Spleen (tissue), 11 donors: ENCODE data around the gene ADM2. TPM values are rescaled to one million over a fixed set of nuclear protein-coding genes. Genes with fewer than 3 reads are reported as not detected.

Source experiments
- DNase-seq: peaks from one replicate; pipeline ENCODE4 v3.0.0-alpha.2; 2020
- H3K27ac ChIP-seq, 8 donors: fragments of 200-600 bp; sonication (generic) in 7 of 8; 1 replicate in 4 of 8; 2 replicates in 4 of 8; pipeline versions ENCODE4 v1.5.0 to v1.8.0; 2016 to 2021; ENCODE audit warnings: inconsistent platforms in 4 of 8, mild to moderate bottlenecking in 4 of 8, moderate library complexity in 1 of 8
- H3K27me3 ChIP-seq, 7 donors: fragments of 200-600 bp; sonication (generic) in 6 of 7; replicated peaks in 1 of 7; 1 replicate in 4 of 7; 2 replicates in 3 of 7; pipeline versions ENCODE4 v1.5.0 to v1.8.0; 2016 to 2021; ENCODE audit warnings: inconsistent platforms in 3 of 7, mild to moderate bottlenecking in 1 of 7
- H3K36me3 ChIP-seq, 6 donors: fragments of 200-600 bp; sonication (generic) in 5 of 6; 1 replicate in 4 of 6; 2 replicates in 2 of 6; pipeline versions ENCODE4 v1.5.0 to v1.8.0; 2016 to 2021; ENCODE audit warnings: inconsistent platforms in 2 of 6
- H3K4me1 ChIP-seq, 6 donors: fragments of 200-600 bp; sonication (generic) in 5 of 6; 1 replicate in 3 of 6; 2 replicates in 3 of 6; pipeline versions ENCODE4 v1.5.0 to v1.8.0; 2016 to 2021; ENCODE audit warnings: inconsistent platforms in 3 of 6
- H3K4me3 ChIP-seq, 8 donors: fragments of 200-600 bp; sonication (generic) in 7 of 8; 1 replicate in 4 of 8; 2 replicates in 4 of 8; pipeline versions ENCODE4 v1.5.0 to v1.8.0; 2016 to 2021; ENCODE audit warnings: inconsistent platforms in 4 of 8, mild to moderate bottlenecking in 4 of 8, moderate library complexity in 2 of 8
- H3K9me3 ChIP-seq, 8 donors: fragments of 200-600 bp; sonication (generic) in 7 of 8; 1 replicate in 4 of 8; 2 replicates in 4 of 8; pipeline versions ENCODE4 v1.5.0 to v1.8.0; 2016 to 2021; ENCODE audit warnings: inconsistent platforms in 4 of 8
- CTCF ChIP-seq, 11 experiments: fragments of 200-600 bp in 7 of 11; fragments of 450-650 bp in 4 of 11; sonication (generic) in 4 of 11; IDR thresholded peaks in 8 of 11; conservative IDR thresholded peaks in 3 of 11; 1 replicate in 7 of 11; 2 replicates in 4 of 11; pipeline versions ENCODE4 v1.4.0 to v1.8.0; 2016 to 2021; ENCODE audit warnings: antibody characterized with exemption in 11 of 11, inconsistent platforms in 4 of 11, mild to moderate bottlenecking in 1 of 11
- POLR2A ChIP-seq, 3 donors: fragments of 450-650 bp; IDR thresholded peaks; one replicate each; pipeline ENCODE4 v1.5.1; 2017; ENCODE audit warnings: antibody characterized with exemption in 3 of 3, mild to moderate bottlenecking in 1 of 3
- POLR2AphosphoS5 ChIP-seq, 3 donors: sonication (generic); formaldehyde crosslinking; IDR thresholded peaks; one replicate each; pipeline ENCODE4 v1.5.1; 2017; ENCODE audit warnings: antibody characterized with exemption in 3 of 3
- WGBS, 5 donors: extraction: QIAGEN DNeasy Blood & Tissue Kit in 3 of 5; methylation state at CpG; one replicate each; pipeline versions ENCODE4 v1.1.5 to v1.1.7; 2013 to 2018; 5-methylcytosine and 5-hydroxymethylcytosine counted together
- intact Hi-C: fragments of 100-400 bp; cut with DNase I; formaldehyde crosslinking; loops from one replicate; pipeline ENCODE4 v1.15.0; 2023; ENCODE audit warnings: low total_unique reads
- polyA plus RNA-seq, 3 donors: library from polyadenylated mRNA; stranded (reverse); fragments of 200-250 nt; gene quantifications; one replicate each; pipeline ENCODE4 v1.2.1, GENCODE V29; 2013
- total RNA-seq, 7 donors: library from RNA; depleted of rRNA in 3 of 7; stranded (reverse); fragments of >200 nt in 3 of 7; fragmentation: NEBNext Ultra II Directional in 4 of 7; extraction: Animal tissue kit (Norgen Biotek cat#: 25700) in 4 of 7; gene quantifications; one replicate each; pipeline versions ENCODE4 v1.1.0 to v1.2.1, GENCODE V29; 2016 to 2021
- donor health status: healthy with polysubstance abuse.
- donor health status: DM: no; HTN: no; CAD: no; lungs with moderate emphysema.
- donor health status: DM: no; HTN: no; CAD: no.
- donor health status: Bipolar disorder and iron deficiency.
- donor health status: healthy.
- donor health status: DM: no; HTN: no; CAD: no.
- donor health status: DM: yes; HTN: yes; CAD: no.

ADM2 gene
- total and polyA plus RNA-seq, 10 donors = 0.74 to 3.5 (median 2.0) TPM

GRCh38 chr22:50445071-50445879 is 36.1 kb upstream of the ADM2 start:
- Histone ChIP-seq H3K27ac (peak overlapping the region in 6 of 8 donors; percentile 12 to 68 (median 36)), H3K36me3 (peaks cover 0 to 100% (median 61%) of the 10 kb centered on the region in 6 donors), H3K4me3 (no peak overlapping the region), H3K9me3 (no peaks in the 10 kb centered on the region), H3K4me1 (peaks cover 0 to 52% (median 15%) of the 10 kb centered on the region in 6 donors), H3K27me3 (no peaks in the 10 kb centered on the region)
- intact Hi-C loops = no loop called here
- DNase-seq = no peak
- peak; percentile 32 to 61 (median 40) for TF ChIP-seq POLR2AphosphoS5 (IDR thresholded peaks at IDR 0.05)
- TF ChIP-seq POLR2A (IDR thresholded peaks at IDR 0.05) = no peak
- TF ChIP-seq CTCF (IDR thresholded peaks at IDR 0.05 in 8 of 11, conservative IDR thresholded peaks at IDR 0.05 in 3 of 11) = no peak
- WGBS, 5 donors = 51 to 59% (median 56%) methylated on average over 24 to 30 of the region's 30 CpGs

GRCh38 chr22:50445880-50446707 is 35.2 kb upstream of the ADM2 start:
- 80 to 86% (median 86%) methylated on average over 13 to 17 of the region's 17 CpGs for whole genome bisulfite sequencing, 5 donors
- peaks cover 0 to 100% (median 58%) of the 10 kb centered on the region in 6 donors for H3K36me3 ChIP-seq
- intact Hi-C loops = no loop called here
- H3K9me3 ChIP-seq = no peaks in the 10 kb centered on the region
- H3K27ac ChIP-seq = peak overlapping the region in 4 of 8 donors; percentile 35 to 68 (median 45)
- TF ChIP-seq POLR2A (IDR thresholded peaks at IDR 0.05) (no peak), POLR2AphosphoS5 (IDR thresholded peaks at IDR 0.05) (peak in 1 of 3 donors; percentile 6), CTCF (IDR thresholded peaks at IDR 0.05 in 8 of 11, conservative IDR thresholded peaks at IDR 0.05 in 3 of 11) (no peak)
- no peak overlapping the region for H3K4me3 ChIP-seq
- no peaks in the 10 kb centered on the region for H3K27me3 ChIP-seq
- H3K4me1 ChIP-seq = peaks cover 0 to 52% (median 15%) of the 10 kb centered on the region in 6 donors
- DNase-seq = no peak

DNA sequence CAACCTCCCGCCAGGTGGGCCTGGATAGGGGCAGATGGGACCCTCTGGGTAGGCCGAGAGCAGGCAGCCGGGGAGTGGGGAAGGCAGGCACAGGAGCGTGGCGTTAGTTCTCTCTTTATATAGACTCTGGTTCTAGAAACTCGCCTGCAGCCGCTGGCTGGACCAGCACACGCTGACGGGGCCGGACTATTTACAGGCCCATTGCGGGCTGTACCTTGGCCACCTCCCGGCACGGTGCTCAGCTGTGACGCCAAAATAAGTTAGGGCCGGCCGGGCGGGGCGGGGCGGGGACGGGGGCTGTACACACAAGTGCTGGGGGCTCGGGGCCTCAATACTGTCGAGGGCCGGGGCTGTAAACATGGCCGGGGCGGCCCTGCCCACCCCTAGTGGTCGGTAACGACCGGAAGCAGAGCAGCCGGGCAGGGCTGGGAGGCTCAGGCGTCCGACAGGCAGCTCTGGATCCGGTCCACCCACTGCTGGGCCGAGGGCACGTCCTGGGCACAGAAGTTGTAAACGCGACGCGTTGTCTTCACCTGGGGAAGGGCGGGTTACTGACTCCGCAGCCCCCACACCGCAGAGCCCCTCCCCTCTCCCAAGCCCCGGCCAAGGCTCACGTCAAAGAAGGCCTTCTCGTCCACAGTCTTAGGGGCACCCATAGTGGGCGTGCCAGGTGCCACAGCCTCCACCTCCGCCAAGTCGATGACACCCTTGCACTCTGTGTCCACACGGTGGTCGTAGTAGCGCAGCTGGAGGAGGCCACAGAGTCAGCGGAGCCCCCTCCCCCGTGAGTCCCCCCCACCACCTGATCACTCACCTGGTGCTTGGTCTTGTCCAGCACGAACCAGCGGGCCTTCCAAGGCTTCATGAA is 34.4 kb upstream of the ADM2 start:
- no peak overlapping the region for H3K27ac ChIP-seq
- no peak for DNase-seq
- 90 to 93% (median 92%) methylated on average over 18 to 54 of the region's 54 CpGs for WGBS, 5 donors

More for the DNA sequence above, 34.4 kb upstream of the ADM2 start:
- H3K9me3 ChIP-seq = no peaks in the 10 kb centered on the region
- H3K4me1 ChIP-seq = peaks cover 0 to 47% (median 15%) of the 10 kb centered on the region in 6 donors
- intact Hi-C loops = no loop called here
- H3K4me3 ChIP-seq = no peak overlapping the region
- H3K27me3 ChIP-seq = no peaks in the 10 kb centered on the region
- no peak for TF ChIP-seq POLR2A (IDR thresholded peaks at IDR 0.05)
- peak in 2 of 3 donors; percentile 21 to 46 for TF ChIP-seq POLR2AphosphoS5 (IDR thresholded peaks at IDR 0.05)
- peaks cover 0 to 100% (median 53%) of the 10 kb centered on the region in 6 donors for H3K36me3 ChIP-seq
